GM20431 (cell line): ENCODE measurements around the gene ARRB1.

ENCODE experiments used
- in situ Hi-C: fragments of 300-500 bp; cut with MseI, MboI; formaldehyde crosslinking; loops from one replicate; pipeline ENCODE4 v1.15.0; 2020; ENCODE audit warnings: low sequenced_read_pairs; ENCODE audit not compliant: unreplicated experiment

ARRB1 gene

DNA sequence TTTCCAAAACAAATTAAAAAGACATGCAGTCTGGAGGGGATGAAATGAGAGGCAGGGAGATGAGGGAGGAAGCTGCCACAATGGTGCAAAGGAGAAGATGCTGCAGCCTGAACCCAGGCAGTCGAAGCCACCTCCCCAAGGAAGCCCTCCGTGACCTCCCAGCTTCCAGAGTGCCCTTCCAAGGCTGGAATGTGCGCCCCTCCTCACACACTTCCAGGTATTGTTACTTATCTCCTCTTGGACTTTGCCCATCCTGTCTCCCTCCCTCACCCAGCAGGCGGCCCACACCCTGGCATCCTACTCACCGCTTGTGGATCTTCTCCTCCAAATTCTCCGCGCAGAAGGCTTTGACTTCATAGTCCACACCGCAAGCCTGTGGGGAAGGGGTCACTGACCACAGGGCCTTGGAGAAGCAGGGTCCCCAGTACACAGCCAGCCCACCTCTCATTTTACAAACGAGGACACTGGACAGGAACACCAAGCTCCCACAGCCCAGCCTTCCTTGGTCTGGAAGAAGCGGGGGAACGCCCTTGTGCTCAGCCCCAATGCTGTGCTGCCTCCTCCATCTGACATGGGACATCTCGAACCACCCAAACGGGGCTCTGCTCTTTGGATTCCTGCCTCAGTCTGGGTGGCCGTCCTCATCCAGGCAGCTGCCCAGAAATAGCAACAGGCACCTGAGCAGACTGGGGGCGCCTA is 70.5 kb downstream of the ARRB1 start:
- in situ Hi-C loops: no loop called here

DNA sequence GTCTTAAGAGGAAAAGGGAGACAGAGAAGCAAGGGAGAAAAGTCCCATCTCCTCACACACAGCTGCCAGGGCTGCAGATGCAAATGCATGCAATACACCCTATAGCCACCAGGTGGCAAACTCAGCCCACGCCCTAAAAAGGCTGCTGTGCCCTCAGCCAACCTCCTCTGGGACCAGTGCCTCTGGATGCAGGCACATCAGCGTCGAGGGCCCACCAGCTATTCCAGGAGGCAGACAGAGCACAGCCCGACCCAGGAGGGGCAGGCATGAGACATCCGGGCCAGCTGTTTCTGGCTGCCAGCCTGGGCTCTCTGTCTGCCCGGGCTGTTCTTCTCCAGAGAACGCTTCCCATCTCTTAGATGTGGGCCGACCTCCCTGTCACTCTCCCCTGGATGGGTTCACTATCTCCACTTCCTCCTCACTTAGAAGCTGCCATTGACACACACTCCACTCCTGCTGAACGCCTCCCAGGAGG is 71.2 kb downstream of the ARRB1 start:
- in situ Hi-C loops: no loop called here

DNA sequence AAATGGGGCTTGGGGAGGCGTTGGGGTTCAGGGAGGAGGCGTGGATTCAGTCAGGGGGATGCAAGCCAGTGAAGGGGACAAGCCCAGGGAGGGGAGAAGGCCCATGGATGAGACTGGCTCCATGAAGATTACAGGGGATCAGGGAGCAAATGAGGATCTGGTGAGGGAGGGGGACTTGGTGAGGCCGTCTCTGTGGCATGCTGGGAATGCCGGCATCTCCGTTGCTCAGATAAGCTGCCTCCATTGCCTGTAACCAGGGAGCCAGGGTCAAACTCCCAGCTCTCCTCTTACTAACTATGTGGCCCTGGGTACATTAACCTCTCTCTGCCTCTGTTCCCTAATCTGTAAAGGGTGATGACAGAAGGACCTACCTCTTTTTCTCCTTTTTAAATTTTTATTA is 72.2 kb downstream of the ARRB1 start:
- in situ Hi-C loops: loop anchor here (5.0 kb wide), 1 partner anchor 108 kb away; no protein-coding TSS in a partner anchor

DNA sequence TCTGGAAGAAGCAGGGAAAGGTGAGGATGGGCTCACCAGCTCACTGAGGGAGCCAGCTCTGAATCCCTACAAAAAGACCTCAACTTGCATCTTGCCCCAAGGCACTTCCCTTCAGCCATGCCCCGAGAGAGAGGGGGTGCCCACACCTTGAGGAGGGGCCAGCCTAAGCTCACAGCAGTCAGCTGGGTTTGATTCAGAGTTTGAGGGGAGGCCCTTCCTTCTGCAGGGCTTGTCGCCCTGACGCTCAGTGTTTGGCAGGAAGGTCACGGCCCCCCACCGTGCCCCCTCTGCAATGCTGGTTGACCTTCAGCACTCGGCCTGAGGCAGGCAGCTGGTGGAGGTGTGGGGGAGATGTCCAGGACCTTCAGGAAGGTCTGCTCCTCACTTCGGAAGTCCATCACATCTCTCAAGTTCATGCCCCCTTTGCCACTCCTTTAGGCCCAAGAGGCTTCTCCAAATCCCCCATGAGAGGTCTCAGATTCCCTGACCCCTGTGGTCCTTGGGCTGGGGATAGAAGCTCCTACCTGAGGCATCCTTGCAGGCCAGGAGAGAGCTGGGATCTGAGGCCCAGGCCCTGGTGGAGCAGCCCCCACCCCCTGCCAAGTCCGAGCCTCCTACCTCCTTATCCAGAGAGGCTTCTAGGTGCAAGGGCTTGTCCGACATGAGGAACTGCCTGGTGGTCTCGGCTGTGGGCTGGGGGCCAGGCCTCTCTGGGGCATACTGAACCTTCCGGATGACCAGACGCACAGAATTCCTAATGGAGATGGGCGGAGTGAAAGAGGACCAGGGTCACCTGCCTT is 73.3 kb downstream of the ARRB1 start:
- in situ Hi-C loops: loop anchor here (5.0 kb wide), 1 partner anchor 109 kb away; no protein-coding TSS in a partner anchor

DNA sequence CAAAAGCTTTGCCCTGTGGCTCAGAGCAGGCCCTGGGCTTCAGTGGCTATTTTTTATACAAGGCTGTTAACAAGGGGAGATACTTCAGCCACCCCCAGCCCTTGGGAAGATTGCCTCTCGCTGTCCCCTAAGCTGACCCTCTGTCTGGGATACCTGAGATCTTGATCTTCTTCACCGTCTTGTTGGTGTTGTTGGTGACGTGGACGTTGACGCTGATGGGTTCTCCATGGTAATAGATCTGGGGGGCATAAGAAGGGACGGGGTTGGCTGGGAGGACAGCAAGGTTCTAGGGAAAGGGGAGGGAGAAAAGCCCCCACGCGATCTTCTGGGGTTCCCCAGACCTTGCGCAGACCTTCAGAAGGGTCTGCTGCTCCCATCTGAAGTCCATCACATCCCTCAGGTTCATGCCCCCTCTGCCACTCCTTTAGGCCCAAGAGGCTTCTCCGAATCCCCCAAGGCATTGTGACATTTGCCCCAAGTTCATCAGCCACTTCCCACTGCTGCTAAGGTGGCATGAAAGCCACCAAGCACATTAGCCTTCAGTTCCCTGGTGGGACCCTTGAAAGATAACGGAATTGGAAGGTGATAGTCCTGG is 74.2 kb downstream of the ARRB1 start:
- in situ Hi-C loops: loop anchor here (5.0 kb wide), 1 partner anchor 110 kb away; no protein-coding TSS in a partner anchor

DNA sequence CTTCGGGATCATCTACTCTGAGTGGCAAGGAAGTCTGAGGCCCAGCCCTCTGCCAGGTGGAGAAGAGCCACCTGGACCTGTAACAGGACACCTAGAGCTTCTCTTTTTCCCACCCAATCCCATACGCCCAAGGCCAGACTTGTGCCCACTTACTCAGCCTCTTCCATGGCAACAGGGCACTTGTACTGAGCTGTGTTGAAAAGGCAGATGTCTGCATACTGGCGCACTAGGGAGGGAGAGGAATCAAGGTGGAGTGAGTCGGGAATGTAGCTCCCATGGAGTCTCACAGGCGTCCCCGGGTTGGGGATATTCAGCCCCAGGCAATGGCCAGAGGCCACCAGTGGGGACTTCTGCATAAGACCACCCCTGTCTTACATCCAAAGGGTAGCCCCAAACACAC is 74.8 kb downstream of the ARRB1 start:
- in situ Hi-C loops: loop anchor here (5.0 kb wide), 1 partner anchor 111 kb away; no protein-coding TSS in a partner anchor

DNA sequence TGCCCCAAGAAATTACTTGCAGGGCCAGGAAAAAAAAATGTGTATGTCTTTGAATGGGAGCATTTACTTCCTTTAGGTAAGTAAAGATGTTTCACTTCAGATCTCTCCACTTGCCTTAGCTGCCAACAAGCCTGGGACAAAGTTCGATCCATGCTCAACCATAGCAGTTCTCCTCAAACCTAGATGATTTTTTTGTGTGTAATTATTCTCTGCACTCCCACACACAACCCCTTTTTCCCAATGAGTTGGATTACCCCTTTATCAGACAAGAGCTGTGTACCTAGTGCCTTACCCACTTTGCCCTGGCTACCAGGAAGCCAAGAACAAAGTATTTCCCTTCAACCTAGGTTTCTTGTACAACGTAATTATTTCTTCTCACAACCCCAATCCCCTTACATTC is 75.3 kb downstream of the ARRB1 start:
- in situ Hi-C loops: loop anchor here (5.0 kb wide), 1 partner anchor 111 kb away; no protein-coding TSS in a partner anchor

DNA sequence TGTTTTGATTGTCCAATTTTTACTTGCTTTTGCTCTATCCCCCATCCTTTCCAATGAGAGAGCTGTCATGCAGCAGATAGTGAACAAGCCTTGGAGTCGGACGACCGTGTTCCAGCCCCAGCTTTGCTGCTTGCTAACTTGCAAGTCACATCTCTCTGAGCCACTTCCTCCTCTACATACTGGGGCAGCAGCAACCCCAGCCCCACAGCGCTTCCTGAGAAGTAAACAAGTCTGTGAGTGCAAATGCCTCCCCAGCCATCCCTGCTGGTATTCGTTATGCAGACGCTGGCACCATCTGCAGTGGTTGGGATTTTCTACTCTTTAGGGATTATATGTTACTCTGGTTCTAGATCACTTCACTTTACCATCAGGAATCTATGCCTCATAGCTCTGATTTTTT is 75.9 kb downstream of the ARRB1 start:
- in situ Hi-C loops: loop anchor here (5.0 kb wide), 1 partner anchor 112 kb away; no protein-coding TSS in a partner anchor

DNA sequence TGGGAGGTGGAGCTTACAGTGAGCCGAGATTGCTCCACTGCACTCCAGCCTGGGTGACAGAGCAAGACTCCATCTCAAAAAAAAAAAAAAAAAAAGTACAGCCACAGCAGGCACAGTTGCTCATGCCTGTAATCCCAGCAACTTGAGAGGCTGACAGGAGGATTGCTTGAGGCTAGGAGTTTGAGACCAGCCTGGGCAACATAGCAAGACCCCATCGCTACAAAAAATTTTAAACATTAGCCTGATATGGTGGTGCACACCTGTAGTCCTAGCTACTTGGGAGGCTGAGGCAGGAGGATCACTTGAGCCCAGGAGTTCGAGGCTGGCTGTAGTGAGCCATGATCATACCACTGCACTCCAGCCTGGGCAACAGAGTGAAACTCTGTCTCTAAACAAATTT is 76.7 kb downstream of the ARRB1 start:
- in situ Hi-C loops: loop anchor here (5.0 kb wide), 1 partner anchor 113 kb away; no protein-coding TSS in a partner anchor

DNA sequence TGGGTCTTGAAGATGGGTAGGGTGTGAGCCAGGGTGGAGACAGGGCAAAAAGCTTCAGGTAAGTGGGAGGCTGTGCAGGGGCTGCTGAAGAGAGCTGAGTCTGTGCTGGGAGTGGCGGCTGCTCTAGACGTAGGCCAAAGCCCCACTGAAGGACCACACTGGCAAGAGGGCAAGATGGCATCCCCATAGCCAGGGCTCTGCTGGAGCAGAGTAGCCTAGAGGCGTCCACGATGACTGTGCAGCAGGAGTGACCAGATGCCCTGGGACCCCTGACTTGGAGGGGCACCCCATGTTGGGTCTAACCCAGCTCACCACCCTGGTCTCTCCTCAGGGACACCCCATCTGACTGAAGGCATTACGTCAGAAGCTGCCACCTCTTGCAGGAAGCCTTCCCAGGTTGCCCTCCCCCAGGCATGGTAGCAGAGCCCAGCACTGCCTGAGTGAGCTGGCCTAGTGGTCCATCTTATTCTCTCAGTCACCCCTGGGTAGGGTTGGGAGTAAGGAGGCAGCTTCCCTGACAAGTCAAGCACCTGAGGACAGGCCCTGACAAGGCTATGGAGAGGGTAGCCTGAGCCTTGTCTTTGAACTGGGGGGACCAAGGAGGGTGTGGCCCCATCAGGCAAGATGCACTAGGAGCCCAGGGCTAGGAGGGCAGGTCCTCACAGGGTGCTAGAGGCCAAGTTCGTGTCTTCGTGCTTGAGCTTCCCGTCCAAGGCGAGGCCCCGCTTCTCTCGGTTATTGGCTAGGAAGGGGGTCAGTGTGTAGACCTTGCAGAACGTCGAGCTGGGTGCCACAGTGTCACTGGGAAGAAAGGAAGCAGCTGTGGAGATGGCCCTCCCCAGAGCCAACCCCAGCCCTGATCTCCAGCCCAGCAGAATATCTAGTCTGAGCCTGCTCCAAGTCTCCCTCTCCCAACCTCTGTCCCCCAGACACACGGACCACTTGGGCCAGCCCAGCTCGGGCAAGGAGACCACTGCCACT is 77.8 kb downstream of the ARRB1 start:
- in situ Hi-C loops: no loop called here

DNA sequence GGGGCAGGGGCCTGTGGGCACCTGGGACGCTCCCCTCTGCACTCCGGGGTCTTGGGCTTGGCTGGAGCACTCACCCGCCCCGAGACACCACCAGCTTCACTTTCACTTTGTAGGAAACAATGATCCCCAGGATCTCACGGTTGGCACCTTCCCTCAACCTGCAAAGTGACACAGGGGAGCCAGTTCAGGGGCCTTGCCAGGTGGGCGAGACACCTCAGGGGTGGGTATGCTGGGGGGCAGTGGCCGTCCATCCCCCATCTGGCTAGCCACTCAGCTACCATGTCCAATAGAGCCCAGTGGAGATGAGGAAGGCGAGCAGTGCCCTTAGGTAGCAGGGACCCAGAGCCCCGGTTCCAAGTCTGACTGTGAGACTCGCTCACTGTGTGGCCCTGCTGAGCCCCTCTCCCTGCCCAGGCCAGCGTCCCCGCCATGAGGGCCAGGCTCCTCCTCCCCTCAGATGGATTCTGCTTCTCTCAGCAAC is 78.6 kb downstream of the ARRB1 start:
- in situ Hi-C loops: no loop called here

DNA sequence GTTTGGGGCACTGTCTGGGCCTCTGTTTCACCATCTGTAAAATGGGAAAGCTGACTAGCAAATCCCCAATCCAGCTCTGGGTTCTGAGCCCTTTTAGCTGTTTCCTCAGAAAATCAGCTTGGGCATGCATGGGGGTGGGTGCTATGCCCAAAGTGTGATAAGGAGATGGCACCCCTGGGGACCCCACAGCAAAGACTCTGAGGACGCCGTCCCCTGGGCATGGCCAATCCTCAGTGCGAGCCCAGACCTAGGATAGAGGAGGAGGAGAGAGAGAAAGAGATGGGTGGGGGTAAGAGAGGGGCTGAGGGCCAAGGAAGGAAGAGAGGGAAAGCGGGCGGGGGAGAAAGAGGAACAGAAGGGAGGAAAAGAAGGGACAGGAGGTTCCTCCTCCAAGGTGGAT is 79.1 kb downstream of the ARRB1 start:
- in situ Hi-C loops: no loop called here

DNA sequence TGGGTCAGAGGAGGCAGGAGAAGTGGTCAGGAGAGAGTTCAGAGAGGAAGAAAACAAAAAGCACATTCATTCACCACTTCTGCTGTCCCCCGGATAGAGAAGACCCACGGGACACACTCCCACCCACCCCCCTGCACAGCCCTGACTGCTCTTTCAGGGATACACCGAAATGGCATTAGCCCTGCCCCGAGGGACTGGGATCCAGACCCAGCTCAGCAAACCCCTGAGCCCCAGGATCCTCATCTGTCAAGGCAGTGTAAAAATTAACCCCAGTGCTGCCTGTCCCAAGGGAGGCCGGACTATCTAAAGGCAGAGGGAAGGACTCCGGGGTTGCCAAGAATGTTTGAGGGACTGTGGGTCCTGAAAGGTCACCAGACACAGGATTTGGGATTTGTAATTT is 79.7 kb downstream of the ARRB1 start:
- in situ Hi-C loops: no loop called here

DNA sequence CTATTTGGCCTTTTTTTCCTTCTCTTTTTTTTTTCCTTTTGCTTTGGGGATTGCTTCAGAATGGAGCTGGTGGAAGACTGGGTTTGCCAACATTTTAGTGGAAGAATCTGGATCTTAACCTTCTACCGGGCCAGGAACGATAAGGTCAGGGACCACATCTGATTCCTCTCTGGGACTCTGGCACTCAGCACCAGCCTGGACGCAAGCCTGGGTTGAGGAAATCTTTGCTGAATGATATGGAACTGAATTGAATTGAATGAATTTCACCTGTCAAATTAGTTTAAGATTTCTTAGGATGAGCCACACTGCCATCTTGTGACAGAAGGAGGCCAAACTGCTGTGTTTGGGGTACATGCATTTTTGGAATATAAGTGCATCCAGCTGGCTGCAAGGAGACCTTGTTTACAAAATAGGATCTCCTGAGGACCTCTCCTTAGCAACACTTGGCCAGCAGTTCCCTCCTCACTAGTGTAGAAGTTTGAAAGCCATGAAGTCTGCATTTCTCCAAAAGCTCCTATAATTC is 80.5 kb downstream of the ARRB1 start:
- in situ Hi-C loops: no loop called here

DNA sequence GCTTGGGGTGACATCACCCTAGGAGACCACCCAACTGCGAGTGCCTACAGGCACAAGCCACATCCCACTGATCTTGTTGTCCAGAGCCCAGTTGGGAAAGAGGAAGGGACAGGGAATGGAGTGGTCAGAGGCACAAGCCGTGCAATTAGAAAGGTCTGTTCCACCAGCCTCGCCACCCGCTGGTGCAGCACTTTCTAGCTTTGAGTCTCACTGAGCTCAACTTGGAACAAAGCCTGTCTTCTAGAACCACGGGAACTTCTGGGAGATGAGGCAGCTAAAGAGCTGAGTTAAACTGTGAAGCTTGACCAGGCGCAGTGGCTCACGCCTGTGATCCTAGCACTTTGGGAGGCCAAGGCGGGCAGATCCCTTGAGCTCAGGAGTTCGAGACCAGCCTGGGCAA is 81.6 kb downstream of the ARRB1 start:
- in situ Hi-C loops: no loop called here

DNA sequence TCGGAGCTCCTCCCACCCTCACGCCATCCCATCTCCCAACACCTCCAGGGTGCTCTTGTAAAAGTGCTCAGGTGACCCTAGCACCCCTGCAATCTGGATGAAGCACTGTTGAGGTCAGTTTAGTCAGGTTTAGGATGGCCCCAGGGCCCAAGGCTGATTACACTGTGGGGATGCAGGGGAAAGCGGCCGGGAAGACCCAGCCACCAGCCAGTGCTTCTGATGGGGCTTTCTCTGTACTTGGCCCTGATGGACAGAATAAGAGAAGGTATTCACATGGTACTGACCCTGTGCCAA is 82.1 kb downstream of the ARRB1 start:
- in situ Hi-C loops: no loop called here

DNA sequence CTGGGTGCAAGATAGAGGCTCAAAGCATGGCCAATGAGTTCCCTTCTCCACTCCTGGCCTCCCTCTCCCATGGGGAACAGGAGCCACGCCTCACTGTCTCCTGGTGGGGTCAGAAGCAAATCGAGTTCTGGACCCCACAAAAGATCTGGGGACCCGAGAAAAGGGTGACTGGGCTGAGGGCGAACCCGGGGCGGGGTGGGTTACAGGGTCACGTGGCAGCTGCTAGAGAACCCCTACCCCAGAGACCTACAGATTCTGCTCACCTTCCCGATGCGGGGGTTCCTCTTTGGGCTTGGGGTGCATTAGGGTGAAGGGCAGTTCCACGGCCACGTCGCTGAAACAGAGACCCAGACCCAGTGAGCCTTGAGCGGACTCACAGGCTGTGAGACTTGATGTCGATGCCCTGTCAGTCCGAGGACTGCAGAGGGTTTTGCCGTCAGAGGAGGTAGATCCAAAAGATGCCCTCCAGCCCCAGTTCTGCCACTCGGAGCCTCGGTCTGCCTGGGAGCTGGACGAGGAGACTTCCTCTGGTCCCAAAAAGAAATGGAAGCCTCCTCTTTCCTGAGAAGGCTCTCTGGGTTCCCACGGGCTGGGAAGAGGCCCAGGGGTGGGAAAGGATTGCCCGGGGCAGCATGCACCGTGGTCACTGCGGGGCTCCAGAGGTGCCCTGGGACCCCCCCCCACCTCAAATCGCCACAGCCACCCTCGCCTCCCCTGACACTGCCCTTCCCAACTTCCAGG is 82.7 kb downstream of the ARRB1 start:
- in situ Hi-C loops: no loop called here

DNA sequence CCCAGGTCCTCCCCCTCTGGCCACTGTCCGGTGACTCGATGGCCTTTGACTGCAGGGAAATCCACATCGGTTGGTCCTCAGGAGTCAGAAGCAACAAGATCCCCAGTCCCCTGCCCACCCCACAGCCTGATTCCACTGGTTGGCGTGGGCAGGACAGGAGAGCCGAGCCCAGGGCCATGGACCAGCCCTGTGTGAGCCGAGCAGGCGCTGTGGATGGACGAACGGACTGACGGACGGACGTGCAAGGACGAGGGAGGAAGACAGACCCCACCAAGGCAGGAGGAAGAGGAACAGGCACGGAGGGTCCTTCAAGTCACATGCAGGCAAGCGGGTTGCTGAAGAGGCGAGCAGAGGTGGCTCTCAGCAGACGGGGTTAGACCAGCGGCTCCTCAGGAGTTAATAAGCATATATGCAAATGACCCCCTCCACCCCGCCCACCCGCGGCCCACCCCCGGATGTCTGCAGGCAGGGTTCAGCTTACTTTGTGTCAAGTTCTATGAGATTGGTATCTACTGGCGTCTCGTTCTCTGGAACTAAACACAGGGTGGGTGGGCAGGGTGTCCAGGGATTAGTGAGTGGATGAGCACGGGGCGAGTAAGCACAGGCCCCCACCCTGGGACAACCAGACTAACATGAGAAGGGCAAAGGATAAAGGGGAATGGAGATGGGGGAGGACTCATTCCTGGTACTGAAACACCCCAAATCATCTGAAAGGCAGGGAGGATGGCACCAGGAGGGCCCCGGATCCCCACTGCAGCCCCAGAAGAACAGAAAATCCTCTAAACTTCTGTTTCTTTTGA is 84.1 kb downstream of the ARRB1 start:
- in situ Hi-C loops: no loop called here
